HG02981 (cell line): ENCODE results near the gene USP49.

Experiments
- ATAC-seq: cut with Tn5 transposase; IDR thresholded peaks from one replicate; pipeline ENCODE4 v1.9.1; 2021; ENCODE audit warnings: mild to moderate bottlenecking, moderate library complexity; ENCODE audit not compliant: unreplicated experiment

Gene USP49

DNA sequence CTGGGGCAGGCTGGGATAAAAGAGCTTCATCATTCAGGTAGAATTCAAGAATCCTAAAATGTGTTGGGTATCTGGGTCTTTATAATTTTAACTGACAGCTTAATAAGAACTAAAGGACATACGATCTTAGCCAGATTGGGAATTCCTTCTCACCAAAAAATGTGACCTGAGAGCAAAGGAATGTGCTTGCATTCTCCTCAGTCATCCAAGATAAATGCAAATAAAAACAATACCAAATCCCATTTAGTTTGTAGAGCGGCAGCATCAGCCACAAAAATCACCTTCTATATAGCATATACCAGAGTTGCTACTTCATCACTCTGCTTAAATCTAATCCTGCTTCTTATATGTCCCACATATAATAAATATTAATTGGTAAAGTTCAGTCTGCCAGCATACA, 16.9 kb downstream of the USP49 start:
- no peak for ATAC-seq

DNA sequence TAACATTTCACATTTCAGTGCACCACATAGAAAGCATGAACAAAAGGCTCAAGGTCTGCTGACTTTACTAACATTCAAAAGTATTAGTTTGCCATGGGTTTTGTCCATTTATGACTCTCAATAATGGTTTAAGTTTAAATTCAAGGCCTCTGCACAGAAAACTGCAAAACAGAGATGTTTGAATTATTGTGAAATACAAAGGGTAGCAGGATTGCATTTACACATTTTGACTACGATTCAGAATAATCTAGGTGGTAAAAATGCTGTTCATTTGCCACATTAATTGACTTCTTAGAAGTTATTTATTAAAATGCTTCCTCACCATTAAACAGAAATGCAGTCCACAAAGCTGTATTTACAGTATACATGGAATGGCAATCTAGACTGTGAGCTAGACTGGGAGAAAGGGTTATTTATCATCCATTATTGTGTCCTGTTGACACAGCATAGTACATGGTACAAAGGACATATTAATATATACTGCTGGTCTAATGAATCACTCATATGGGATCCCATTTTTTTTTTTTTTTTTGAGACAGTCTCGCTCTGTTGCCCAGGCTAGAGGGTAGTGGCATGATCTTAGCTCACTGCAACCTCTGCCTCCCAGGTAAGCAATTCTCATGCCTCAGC, 18.0 kb downstream of the USP49 start:
- ATAC-seq = no peak

DNA sequence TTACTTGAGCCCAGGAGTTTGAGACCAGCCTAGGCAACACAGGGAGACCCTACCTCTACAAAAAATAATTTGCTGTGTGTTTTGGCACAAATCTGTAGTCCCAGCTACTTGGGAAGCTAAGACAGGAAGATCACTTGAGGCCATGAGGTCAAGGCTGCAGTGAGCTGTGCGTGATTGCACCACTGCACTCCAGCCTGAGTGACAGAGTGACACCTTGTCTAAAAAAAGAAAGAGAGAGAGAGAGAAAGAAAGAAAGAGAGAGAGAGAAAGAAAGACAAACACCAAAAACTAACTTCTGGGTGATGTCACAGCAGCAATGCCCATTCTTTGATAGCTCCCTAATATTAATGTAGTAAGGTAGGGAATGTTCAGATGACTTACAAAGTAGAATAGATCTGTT, 20.4 kb downstream of the USP49 start:
- no peak for ATAC-seq

DNA sequence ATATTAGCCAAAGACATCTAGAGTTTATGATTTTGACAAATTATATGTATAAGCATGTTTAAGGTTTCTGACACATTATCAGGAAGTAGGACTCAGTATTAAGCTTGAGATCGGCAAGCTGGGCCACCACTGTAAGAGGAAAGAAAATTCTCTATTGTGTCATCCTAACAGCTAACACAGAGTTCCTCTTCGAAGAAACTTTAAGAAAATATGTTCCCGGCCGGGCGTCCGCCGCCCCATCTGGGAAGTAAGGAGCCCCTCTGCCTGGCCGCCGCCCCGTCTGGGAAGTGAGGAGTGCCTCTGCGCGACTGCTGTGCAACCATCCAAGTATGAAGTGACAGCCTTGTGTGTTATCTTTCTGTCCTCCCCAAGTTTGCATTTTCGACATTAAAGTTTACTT, 23.0 kb downstream of the USP49 start:
- ATAC-seq = no peak

DNA sequence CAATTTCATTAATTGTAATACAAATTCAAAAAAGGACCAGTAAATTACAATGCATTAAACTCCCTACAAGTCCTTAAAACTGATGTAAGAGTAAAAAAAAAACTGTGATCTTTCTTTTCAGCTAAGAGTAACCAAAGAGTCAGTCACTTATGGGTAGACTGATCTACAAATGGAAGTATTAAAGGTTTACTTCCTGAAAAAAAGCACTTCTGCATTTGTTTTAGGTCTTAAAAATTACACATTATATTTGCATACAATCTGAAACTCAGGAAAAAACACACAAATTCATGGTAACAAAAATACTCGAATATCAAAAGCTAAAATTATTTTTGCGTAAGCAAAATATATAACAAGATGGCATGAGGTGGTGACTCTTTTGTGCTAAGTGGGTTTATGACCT, 23.5 kb downstream of the USP49 start:
- no peak for ATAC-seq

DNA sequence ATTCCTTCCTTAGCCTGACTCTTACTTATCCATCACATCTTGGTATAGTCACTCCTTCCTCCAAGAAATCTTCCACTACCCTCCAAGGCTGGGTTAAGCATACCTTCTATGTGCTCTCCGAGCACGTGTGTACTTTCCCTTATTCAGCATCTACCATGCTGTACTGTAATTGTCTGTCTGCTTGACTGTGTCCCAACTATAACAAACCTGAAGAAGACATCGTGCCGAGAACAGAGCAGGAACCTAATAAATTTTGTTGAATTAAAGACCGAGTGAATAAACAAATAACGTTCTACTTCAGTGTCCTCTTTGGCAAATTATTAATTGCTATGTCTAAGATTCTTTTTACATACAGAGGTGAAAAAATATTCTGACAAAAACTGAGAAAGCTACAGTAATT, 35.8 kb downstream of the USP49 start:
- no peak for ATAC-seq

DNA sequence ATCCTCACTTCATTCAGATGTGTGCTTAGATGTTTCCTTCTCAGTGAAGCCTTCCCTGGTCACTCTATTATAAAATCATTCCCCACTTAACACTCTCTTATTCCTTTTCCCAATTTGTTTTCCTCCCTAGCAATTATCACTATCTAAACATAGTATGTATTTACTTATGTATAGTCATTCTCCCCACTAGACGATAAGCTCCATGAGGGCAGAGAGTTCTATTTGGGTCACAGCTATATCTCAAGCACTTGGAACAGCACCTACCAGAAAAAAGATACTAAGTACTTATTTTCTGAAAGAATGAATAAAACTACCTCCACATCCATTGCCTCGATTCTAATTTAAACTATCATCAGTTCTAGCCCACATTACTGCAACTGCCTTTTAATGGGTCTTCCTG, 36.5 kb downstream of the USP49 start:
- ATAC-seq = no peak

DNA sequence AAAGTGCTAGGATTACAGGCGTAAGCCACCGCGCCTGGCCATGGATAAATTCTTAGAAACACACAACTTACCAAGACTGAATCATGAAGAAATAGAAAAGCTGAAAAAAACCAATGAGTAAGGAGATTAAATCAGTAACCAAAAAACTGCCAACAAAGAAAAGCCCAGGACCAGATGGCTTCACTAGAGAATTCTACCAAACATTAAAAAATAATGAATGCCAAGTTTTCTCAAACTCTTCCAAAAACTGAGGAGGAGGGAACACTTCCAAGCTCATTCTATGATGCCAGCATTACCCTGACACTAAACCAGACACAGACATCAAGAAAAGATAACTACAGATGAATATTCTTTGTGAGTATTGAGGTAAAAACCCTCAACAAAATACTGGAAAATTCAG, 44.3 kb downstream of the USP49 start:
- ATAC-seq = no peak

DNA sequence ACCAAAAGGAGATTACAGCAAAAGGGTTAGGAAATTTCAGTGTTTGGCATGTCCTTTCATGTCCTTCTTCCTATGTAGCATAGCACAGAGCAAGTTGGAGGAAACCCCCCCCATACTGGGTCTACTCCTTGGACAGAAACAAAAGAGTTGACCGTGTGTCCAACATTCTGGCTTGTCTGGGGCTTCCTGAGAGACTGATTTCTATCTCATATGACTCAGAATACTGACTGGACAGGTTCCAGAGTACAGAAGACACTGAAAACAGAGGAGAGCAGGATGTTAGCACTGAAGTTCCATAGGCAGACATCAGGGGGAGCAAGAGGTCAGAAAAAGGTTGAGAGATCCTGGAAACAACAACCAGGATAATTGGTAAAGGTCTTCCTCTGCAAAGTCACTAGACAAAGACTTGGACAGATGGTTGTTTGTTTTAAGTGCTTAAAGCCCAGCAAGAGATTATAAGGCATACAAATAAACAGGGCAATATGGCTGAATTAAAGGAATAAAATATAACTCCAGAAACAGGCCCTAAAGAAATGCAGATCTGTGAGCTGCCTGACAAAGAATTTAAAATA, 48.4 kb downstream of the USP49 start:
- ATAC-seq = peak; percentile 53

DNA sequence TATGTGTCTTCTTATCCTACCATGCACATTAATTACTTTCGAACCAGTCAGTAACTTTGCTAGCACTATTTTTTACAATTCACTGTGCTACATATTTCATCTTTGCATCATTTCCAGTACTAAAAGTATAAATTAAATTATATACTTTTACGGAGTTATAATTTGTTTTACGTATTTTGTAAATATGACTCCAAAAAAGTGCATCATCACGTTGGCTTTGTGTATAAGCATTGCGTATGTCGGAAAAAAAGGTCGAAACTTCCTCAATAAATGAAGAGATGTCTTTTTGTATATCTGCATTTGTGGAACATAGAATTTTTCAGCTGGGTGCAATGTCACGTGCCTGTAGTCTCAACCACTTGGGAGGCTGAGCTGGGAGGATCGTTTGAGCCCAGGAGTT, 52.0 kb downstream of the USP49 start:
- ATAC-seq = no peak

DNA sequence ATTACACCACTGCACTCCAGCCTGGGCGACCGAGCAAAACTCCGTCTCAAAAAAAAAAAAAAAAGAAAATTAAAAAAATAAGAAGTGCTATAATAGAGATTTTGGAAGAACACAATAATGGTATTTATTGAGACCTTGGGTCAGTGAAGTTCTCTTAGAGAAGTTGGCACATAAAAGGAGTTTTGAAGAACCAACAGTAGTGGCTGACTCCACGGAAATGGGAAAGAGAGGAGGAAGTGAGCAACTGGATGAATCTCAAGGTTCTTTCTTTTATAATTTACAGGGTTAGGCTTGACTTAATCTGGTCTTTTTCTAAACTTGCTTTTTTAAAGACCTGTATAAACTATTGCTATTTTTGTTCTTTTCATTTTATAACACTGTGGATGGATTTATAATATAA, 54.8 kb downstream of the USP49 start:
- no peak for ATAC-seq

DNA sequence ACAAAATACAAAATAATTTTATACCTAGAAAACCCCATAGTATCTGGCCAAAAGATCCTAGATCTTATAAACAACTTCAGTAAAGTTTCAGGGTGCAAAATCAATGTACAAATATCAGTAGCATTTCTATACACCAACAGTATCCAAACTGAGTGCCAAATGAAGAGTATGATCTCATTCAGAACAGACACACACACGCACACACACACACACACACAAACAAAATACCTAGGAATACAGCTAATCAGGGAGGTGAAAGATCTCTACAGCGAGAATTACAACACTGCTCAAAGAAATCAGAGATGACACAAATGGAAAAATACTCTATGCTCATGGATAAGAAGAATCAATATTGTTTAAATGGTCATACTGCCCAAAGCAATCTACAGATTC, 58.5 kb downstream of the USP49 start:
- ATAC-seq = no peak

DNA sequence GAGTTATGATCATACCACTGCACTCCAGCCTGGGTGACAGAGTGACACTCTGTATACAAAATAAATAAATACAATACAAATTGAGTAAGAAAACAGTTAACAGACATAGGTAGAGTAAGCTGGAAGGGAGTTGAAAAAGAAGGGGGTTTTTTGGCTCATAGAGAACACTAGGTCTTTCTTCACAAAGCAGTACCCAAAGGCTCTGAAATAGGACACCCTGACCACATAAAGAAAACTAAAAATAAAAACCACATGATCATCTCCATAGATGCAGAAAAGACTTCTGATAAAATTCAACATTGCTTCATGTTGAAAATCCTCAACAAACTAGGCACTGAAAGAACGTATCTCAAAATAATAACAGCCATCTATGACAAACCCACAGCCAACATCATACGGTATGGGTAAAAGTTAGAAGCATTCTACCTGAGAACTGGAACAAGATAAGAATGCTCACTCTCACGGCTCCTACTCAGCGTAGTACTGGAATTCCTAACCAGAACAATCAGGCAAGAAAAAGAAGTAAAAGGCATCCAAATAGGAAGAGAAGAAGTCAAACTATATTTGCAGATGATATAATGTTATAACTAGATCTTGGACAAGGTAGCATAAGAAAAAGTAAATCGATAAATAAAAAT, 59.0 kb downstream of the USP49 start:
- ATAC-seq = no peak

DNA sequence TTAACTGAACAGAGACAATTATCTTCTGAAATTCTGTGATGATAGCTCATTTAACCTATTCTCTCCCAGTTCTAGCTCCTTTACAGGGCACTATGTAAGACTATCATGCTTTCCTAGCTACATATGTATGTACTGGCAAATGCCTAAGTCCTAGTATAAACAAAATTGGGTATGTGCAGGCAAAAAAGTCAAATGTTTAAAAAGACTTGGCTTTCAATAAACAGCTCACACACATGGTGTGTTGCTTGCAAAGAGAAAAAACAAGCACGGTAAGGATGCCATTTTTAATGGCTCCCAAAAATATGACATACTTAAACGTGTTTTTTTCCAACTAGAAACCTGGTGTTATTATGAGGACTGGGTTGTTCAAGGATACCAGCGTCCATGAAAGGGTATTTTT, 62.9 kb downstream of the USP49 start:
- ATAC-seq = no peak

DNA sequence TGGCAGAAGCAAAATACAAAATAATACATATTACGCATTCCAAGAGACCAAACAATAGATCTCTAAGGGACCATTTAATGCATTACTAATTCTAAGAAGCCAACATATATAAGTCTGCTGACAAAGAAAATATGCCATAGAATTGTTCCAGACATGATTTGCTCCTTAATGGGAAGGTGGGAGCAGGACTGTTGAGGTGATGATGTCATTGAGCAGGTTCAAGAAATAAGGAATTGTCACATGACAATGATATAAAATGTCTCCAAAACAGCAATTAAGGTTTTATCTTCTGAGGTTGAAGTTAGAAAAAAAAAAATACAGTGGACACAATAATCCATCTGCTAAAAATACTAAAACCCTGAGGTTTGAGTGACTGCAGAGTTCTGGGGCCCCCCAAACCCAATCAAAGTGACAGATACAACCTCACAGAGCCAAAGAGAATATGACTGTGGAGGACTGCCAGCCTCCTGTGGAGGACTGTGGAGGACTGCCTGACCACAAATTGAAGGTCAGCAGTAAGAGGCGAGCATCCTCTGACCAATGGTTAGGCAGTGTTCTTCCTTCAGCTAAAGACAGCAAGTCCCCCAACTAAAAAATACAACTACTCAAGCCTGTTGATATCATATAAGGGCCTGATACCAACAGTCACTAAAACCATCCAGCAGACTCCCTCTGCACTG, 68.7 kb downstream of the USP49 start:
- no peak for ATAC-seq

DNA sequence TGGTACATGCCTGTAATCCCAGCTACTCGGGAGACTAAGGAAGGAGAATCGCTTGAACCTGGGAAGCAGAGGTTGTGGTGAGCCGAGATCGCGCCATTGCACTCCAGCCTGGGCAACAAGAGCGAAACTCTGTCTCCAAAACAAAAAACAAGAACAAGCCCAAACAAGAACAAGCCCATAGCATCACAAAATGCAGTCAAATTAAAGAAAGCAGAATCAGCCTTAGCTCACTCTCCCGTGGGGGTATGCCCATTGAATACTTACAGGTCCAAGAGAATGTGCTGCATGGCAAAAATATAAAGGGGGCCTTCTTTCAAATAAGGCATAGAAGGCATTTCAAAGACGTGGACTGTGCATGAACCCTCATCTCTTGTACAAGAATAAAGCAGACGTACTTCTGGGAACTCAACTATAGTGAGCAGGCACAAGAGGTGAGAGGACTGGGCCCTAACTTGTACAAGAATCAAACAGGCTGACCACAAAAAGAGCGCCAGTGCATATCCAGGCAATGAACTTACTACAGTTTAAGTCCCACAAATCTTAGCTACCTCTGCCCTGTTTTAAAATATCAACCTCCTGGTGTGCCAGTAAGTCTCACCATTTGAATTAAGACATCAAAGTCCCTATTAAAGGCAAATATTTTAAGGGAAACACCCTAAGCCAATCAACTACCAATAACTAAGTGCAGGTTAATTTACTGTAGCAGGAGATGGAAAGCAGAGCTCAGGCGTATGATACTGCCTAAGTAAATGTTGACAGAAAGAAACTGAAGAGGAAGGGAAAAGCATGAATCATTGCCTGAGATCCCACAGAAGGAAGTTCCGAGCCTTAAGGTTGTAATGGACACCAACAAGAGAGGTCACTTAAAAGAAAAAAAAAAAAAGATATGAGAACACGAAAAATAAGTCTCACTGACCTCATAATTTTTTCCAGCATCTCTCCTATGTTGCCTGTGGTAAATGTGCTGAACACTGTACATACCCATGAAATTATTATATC, 70.3 kb downstream of the USP49 start:
- ATAC-seq = no peak

DNA sequence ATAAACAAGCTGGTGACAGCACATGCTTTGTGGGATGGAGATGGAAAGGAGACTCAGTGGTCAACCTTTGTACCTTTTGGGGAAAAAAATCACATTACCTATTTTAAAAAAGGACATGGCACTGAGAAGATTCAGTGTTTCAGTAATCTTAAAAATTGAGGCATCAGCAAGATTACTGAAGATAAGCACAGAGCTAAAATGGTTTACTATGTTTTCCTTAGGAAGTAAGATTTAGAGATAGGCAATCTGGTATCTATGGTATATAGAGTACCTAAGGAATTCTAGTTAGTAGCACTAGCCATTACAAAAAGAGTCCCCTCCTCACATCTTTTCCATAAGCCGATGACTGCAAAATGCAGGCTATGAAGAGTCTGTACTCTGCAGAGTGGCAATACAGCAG, 72.0 kb downstream of the USP49 start:
- no peak for ATAC-seq

DNA sequence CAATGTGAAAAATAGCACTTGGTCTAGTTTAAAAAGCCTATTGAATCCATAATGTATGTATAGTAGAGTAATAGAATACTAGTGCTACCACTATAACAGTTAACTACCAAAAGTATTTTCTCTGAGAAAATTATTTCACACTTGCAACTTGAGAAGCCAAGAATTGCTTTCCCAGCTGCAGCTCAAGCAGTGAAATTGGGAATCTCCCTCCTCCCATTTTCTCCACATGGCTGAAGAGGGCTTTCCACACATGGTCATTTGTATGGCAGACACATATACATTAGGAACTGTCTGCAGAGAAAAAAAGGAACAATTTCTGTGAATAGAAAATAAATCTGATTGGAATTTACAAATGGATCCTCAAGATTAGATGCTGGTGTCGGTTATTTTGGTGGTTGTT, 73.2 kb downstream of the USP49 start:
- ATAC-seq = no peak

DNA sequence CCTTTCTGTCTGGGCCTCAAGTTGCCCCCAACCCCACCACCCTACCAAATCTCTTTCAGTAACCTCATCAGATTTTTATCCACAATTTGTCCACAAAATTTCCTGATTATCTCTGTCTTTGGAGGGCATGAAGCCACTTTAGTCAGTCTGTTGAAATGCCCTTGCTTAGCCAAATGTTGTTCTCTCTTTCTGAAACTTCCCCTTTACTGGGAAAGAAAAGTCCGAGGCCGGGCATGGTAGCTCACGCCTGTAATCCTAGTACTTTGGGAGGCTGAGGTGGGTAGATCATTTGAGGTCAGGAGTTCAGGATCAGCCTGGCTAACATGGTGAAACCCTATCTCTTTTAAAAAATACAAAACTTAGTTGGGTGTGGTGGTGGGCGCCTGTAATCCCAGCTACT, 73.9 kb downstream of the USP49 start:
- no peak for ATAC-seq

DNA sequence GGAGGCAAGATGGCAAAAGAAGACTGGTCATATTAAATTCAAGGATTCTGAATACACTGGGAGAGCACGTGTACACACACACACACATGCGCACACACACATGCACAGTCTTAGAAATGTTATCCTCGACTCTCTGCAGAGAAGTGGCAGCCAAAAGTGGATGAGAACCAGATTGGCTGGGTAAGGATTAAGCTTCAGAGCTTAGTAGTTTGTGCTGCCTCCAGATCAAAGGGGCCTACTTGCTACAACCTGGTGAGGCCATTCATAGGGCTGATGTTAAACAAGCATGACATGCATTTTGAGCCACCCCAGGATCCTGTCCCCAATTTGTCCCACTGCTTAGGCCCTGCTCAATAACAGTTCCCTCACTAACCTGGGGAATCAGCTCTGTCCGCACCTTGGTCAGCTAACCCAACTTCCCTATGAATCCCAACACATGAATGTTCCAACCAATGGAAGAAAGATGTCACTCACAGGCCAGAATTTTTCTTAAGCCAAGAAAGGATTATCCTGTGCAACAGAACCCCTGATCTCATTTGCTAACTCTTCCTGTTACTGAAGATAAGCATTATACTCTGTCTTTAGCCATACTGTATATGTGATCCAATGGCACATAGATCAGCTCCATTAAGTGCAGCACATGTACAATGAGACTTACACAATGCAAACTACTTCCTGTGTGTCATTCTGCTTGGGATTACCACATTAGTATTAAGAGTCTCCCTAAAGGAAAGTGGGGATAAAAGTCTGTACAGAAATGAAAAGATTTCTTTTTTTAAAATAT, 76.7 kb downstream of the USP49 start:
- ATAC-seq = no peak
